ENCODE measurements around the gene TGFB1I1. TPM values are rescaled to one million over a fixed set of nuclear protein-coding genes. Genes with fewer than 3 reads are reported as not detected.

Gene TGFB1I1
- total and polyA plus RNA-seq, 2 of the 4 experiments (the other 2 are of a cell fraction): 24.9 to 128 TPM

DNA sequence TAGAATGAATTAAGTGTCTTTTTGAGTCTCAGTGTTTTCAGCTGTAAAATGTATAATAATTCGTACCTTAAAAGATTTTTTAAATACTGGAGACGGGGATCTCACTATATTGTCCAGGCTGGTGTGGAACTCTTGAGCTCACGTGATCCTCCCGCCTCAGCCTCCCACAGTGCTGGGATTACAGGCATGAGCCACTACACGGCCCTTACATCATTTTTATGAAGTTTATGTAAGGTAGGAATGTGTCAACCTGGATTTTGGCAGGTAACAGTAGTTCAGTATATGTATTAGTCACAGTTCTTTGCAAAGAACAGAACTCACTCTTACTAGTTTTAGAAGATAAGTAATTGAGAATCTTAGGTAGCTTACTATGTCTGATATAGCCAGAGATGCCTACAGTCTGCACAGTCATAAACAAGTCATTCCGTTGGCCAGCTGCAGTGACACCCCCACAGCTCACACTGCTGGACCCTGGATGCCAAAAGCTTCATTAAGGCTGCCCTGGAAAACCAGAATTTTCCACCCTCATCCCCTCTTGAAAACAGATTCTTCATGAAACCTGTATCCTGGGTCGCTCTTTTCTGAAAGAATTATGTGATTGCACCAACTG is 43.2 kb upstream of the TGFB1I1 start:
- Histone ChIP-seq H3K4ac (ENCODE audit: low read depth, low read length) (no peak overlapping the region), H3K4me2 (ENCODE audit: low read depth, low read length) (no peak overlapping the region), H2BK20ac (ENCODE audit: low read depth, low read length) (no peak overlapping the region), H3K4me3 (ENCODE audit: insufficient read depth, low read depth, low read length) (no peak overlapping the region), H2AK9ac (replicated peaks; ENCODE audit: low read depth, low read length, poor library complexity) (no peak overlapping the region), H4K8ac (ENCODE audit: low read depth in 2 of 2, low read length in 2 of 2) (no peak overlapping the region), H4K5ac (ENCODE audit: low read depth, low read length) (no peak overlapping the region), H3K4me1 (ENCODE audit: control insufficient read depth, insufficient read depth, low read length) (no peaks in the 10 kb centered on the region), H4K20me1 (ENCODE audit: insufficient read depth, low read length) (no peaks in the 10 kb centered on the region), H2AK5ac (ENCODE audit: low read depth, low read length) (no peak overlapping the region), H3K9ac (ENCODE audit: low read depth, low read length) (no peak overlapping the region), H3K18ac (ENCODE audit: low read depth, low read length) (no peak overlapping the region), H3K9me1 (ENCODE audit: insufficient read depth, low read length) (no peaks in the 10 kb centered on the region), H2AFZ (replicated peaks; ENCODE audit: low read length, poor library complexity) (no peak overlapping the region), H3K36me3 (ENCODE audit: control insufficient read depth, insufficient read depth, low read length) (no peaks in the 10 kb centered on the region), H4K91ac (ENCODE audit: insufficient read depth, low read depth, low read length) (no peak overlapping the region), H3K27ac (ENCODE audit: insufficient read depth, low read length) (no peak overlapping the region), H2BK120ac (ENCODE audit: low read depth, low read length) (no peak overlapping the region), H3K56ac (ENCODE audit: extremely low read depth, insufficient read depth, low read length) (no peak overlapping the region), H3K79me1 (ENCODE audit: low read depth in 1 of 2, low read length in 2 of 2) (no peaks in the 10 kb centered on the region), H2BK15ac (ENCODE audit: low read depth, low read length) (no peak overlapping the region), H3K14ac (replicated peaks; ENCODE audit: low read depth, low read length) (no peak overlapping the region), H2BK5ac (ENCODE audit: low read depth, low read length, poor library complexity, severe bottlenecking) (no peak overlapping the region), H3K23ac (ENCODE audit: low read depth, low read length) (no peak overlapping the region), H3K9me3 (ENCODE audit: control insufficient read depth, insufficient read depth, low read length) (no peaks in the 10 kb centered on the region; the same call in 1 of the 2 replicates), H3K27me3 (ENCODE audit: control insufficient read depth, insufficient read depth, low read length) (peaks cover 24% of the 10 kb centered on the region)
- TF ChIP-seq FOS (IDR thresholded peaks at IDR 0.05; ENCODE audit: low read depth, low read length): no peak
- TF ChIP-seq SMC3 (IDR thresholded peaks at IDR 0.05; ENCODE audit: low read depth, low read length): no peak
- TF ChIP-seq CEBPB (IDR thresholded peaks at IDR 0.05; ENCODE audit: low read depth, low read length): no peak
- no peak for TF ChIP-seq MXI1 (IDR thresholded peaks at IDR 0.05; ENCODE audit: borderline replicate concordance, low read depth, low read length)
- TF ChIP-seq MAFK (IDR thresholded peaks at IDR 0.05; ENCODE audit: low read depth, low read length): no peak
- TF ChIP-seq MAZ (IDR thresholded peaks at IDR 0.05; ENCODE audit: borderline replicate concordance, low read depth, low read length): no peak
- TF ChIP-seq RFX5 (IDR thresholded peaks at IDR 0.05; ENCODE audit: low read depth, low read length): no peak
- ChIA-PET POLR2A (ENCODE audit: unreplicated experiment) (no interaction called here), CTCF (interaction anchor here (1.1 to 1.2 kb wide), 2 partner anchors 11 to 24 kb away, joined by 3 read pairs; no protein-coding TSS in a partner anchor)
- in situ Hi-C loops (cut with MboI; ENCODE audit: low sequenced_read_pairs): no loop called here
- DNase-seq (no peak), ATAC-seq (ENCODE audit: low read depth) (no peak)
- dilution Hi-C loops (cut with HindIII; ENCODE audit: low sequenced_read_pairs, unreplicated experiment): no loop called here
- intact Hi-C loops (cut with micrococcal nuclease): no loop called here
- no CpG with 5 or more reads among the region's 7 CpGs for WGBS, 2 experiments (ENCODE audit: extremely low coverage in 2 of 2, insufficient read length in 1 of 2)
- BruUV-seq (replicated peaks): no TSS peak
